ENCODE data around the gene CACNA2D4.
A peak's percentile ranks its signal among the peaks of the same experiment; 100 is the strongest.

CACNA2D4 gene

GRCh38 chr12:1933342-1934051 is 15.0 kb upstream of the CACNA2D4 start:
- DNase-seq = peak; percentile 38 to 70

GRCh38 chr12:1932264-1932777 is 13.9 kb upstream of the CACNA2D4 start:
- no peak for DNase-seq

GRCh38 chr12:1931642-1932041 is 13.2 kb upstream of the CACNA2D4 start:
- no peak for DNase-seq

- no peak for DNase-seq
Measured at GRCh38 chr12:1930803-1931597, 12.5 kb upstream of the CACNA2D4 start.

- DNase-seq = no peak
Measured at GRCh38 chr12:1929985-1930802, 11.7 kb upstream of the CACNA2D4 start.

GRCh38 chr12:1929241-1929984 is 11.0 kb upstream of the CACNA2D4 start:
- no peak for DNase-seq

- DNase-seq = no peak
Measured at GRCh38 chr12:1928439-1929121, 10.1 kb upstream of the CACNA2D4 start.

GRCh38 chr12:1927751-1928351 is 9.4 kb upstream of the CACNA2D4 start:
- no peak for DNase-seq

GRCh38 chr12:1927051-1927680 is 8.7 kb upstream of the CACNA2D4 start:
- DNase-seq = no peak

- no peak for DNase-seq
Measured at GRCh38 chr12:1926251-1926657, 7.8 kb upstream of the CACNA2D4 start.

GRCh38 chr12:1925684-1926006 is 7.2 kb upstream of the CACNA2D4 start:
- no peak for DNase-seq

GRCh38 chr12:1924996-1925683 is 6.7 kb upstream of the CACNA2D4 start:
- DNase-seq = no peak

GRCh38 chr12:1922985-1923384 is 4.5 kb upstream of the CACNA2D4 start:
- DNase-seq = no peak

- DNase-seq = no peak
Measured at GRCh38 chr12:1922075-1922709, 3.7 kb upstream of the CACNA2D4 start.

GRCh38 chr12:1920971-1921370 is 2.5 kb upstream of the CACNA2D4 start:
- DNase-seq = no peak

GRCh38 chr12:1920436-1920835 is 2.0 kb upstream of the CACNA2D4 start:
- DNase-seq = no peak

- no peak for DNase-seq
Measured at GRCh38 chr12:1919763-1920162, 1.3 kb upstream of the CACNA2D4 start.

GRCh38 chr12:1919284-1919683 is 832 bp upstream of the CACNA2D4 start:
- peak; percentile 3 to 47 for DNase-seq

- DNase-seq = no peak
Measured at GRCh38 chr12:1918884-1919236, 408 bp upstream of the CACNA2D4 start.
